MCF 10A (cell line): ENCODE data around the gene PREP. TPM values are rescaled to one million over a fixed set of nuclear protein-coding genes. Genes with fewer than 3 reads are reported as not detected.

Experiments
- BruUV-seq: library from RNA; stranded (reverse); fragments of 400-500 nt; replicated peaks from 2 replicates; lab custom pipeline; 2021; lab: Mats Ljungman, UMichigan
- CTCF ChIA-PET: fragments of 300-600 bp; sonication (Branson Sonifier 250); formaldehyde crosslinking; extraction: SDS; loops from one replicate; lab custom pipeline; 2021; ENCODE audit warnings: antibody characterized with exemption, inconsistent platforms; lab: Yijun Ruan, JAX
- POLR2A ChIA-PET: fragments of 300-600, 350-650 bp; sonication (Branson Sonifier 250); formaldehyde crosslinking; extraction: SDS; loops from one replicate; lab custom pipeline; 2020; ENCODE audit warnings: antibody characterized with exemption, inconsistent platforms; lab: Yijun Ruan, JAX
- DNase-seq: peaks from one replicate; pipeline ENCODE4 v3.0.0-alpha.2; 2018; ENCODE audit not compliant: unreplicated experiment
- H3K27ac Mint-ChIP-seq: one replicate; pipeline ENCODE4 v1.8.0; 2022; ENCODE audit warnings: mild to moderate bottlenecking, low read depth, mixed read lengths; ENCODE audit not compliant: unreplicated experiment
- H3K27me3 Mint-ChIP-seq: one replicate; pipeline ENCODE4 v1.8.0; 2022; ENCODE audit warnings: mixed read lengths; ENCODE audit not compliant: insufficient read depth, unreplicated experiment
- H3K36me3 Mint-ChIP-seq: one replicate; pipeline ENCODE4 v1.8.0; 2022; ENCODE audit warnings: mild to moderate bottlenecking, moderate library complexity, mixed read lengths; ENCODE audit not compliant: insufficient read depth, unreplicated experiment
- H3K4me1 Mint-ChIP-seq: one replicate; pipeline ENCODE4 v1.8.0; 2022; ENCODE audit warnings: mixed read lengths; ENCODE audit not compliant: insufficient read depth, unreplicated experiment
- H3K4me3 Mint-ChIP-seq: one replicate; pipeline ENCODE4 v1.8.0; 2022; ENCODE audit warnings: mild to moderate bottlenecking, moderate library complexity, mixed read lengths; ENCODE audit not compliant: unreplicated experiment
- H3K9me3 Mint-ChIP-seq: one replicate; pipeline ENCODE4 v1.8.0; 2022; ENCODE audit warnings: mixed read lengths; ENCODE audit not compliant: unreplicated experiment
- CTCF ChIP-seq: fragments of 200-600 bp; IDR thresholded peaks from one replicate; pipeline ENCODE4 v1.8.0; 2022; ENCODE audit warnings: antibody characterized with exemption, mild to moderate bottlenecking; ENCODE audit not compliant: unreplicated experiment
- intact Hi-C: fragments of 100-400 bp; cut with micrococcal nuclease; formaldehyde crosslinking; loops from 2 replicates; pipeline ENCODE4 v1.14.1; 2022
- total RNA-seq: library from RNA; stranded (reverse); gene quantifications from 2 replicates; pipeline ENCODE4 v1.2.3, GENCODE V29; 2022

Gene PREP
- total RNA-seq, 1 experiment from 2014 or later: 67.6 TPM

- DNase-seq: no peak
- intact Hi-C loops: loop anchor here (10.0 kb wide), 1 partner anchor 606 kb away; no protein-coding TSS in a partner anchor
- Mint-ChIP-seq H3K4me3 (peak overlapping the region; percentile 82), H3K9me3 (no peaks in the 10 kb centered on the region), H3K27ac (peak overlapping the region; percentile 65), H3K4me1 (peaks cover 41% of the 10 kb centered on the region), H3K27me3 (no peaks in the 10 kb centered on the region), H3K36me3 (peaks cover 23% of the 10 kb centered on the region)
- ChIA-PET POLR2A (interaction anchor here (0.6 to 11.1 kb wide), 9 partner anchors 10 to 312 kb away, joined by 3 to 160 read pairs (median 15); no protein-coding TSS in a partner anchor), CTCF (interaction anchor here (0.6 to 3.9 kb wide), 8 partner anchors 8 to 312 kb away, joined by 3 to 38 read pairs (median 6); no protein-coding TSS in a partner anchor)
- no peak for TF ChIP-seq CTCF
- BruUV-seq: no TSS peak
These were observed 2.4 kb downstream of the PREP start for GRCh38 chr6:105400501-105400900.

GRCh38 chr6:105398859-105399258 is 4.0 kb downstream of the PREP start:
- H3K4me1 Mint-ChIP-seq: peaks cover 37% of the 10 kb centered on the region
- H3K9me3 Mint-ChIP-seq: no peaks in the 10 kb centered on the region
- intact Hi-C loops: no loop called here
- no peak overlapping the region for H3K4me3 Mint-ChIP-seq
- peaks cover 36% of the 10 kb centered on the region for H3K36me3 Mint-ChIP-seq
- no peak for DNase-seq
- H3K27me3 Mint-ChIP-seq: no peaks in the 10 kb centered on the region
- no peak overlapping the region for H3K27ac Mint-ChIP-seq
- TF ChIP-seq CTCF: no peak
- CTCF ChIA-PET: interaction anchor here (1.1 to 2.2 kb wide), 2 partner anchors 35 to 311 kb away, joined by 3 to 10 read pairs; no protein-coding TSS in a partner anchor
- POLR2A ChIA-PET: interaction anchor here (1.9 to 11.1 kb wide), 5 partner anchors 11 to 79 kb away, joined by 5 to 160 read pairs (median 23); no protein-coding TSS in a partner anchor
- BruUV-seq: no TSS peak

GRCh38 chr6:105397987-105398386 is 4.9 kb downstream of the PREP start:
- Mint-ChIP-seq H3K27me3 (no peaks in the 10 kb centered on the region), H3K4me3 (no peak overlapping the region), H3K4me1 (peaks cover 30% of the 10 kb centered on the region), H3K27ac (no peak overlapping the region), H3K9me3 (no peaks in the 10 kb centered on the region), H3K36me3 (peaks cover 39% of the 10 kb centered on the region)
- CTCF ChIA-PET: interaction anchor here (0.7 to 2.2 kb wide), 8 partner anchors 9 to 310 kb away, joined by 3 to 10 read pairs (median 3); no protein-coding TSS in a partner anchor
- DNase-seq: no peak
- BruUV-seq: no TSS peak
- POLR2A ChIA-PET: interaction anchor here (0.6 to 11.1 kb wide), 6 partner anchors 10 to 78 kb away, joined by 3 to 160 read pairs (median 9); no protein-coding TSS in a partner anchor
- TF ChIP-seq CTCF: no peak
- intact Hi-C loops: no loop called here

GRCh38 chr6:105391705-105392104 is 11.2 kb downstream of the PREP start:
- TF ChIP-seq CTCF: no peak
- Mint-ChIP-seq H3K27me3 (no peaks in the 10 kb centered on the region), H3K9me3 (no peaks in the 10 kb centered on the region), H3K4me3 (no peak overlapping the region), H3K27ac (no peak overlapping the region), H3K4me1 (peaks cover 8% of the 10 kb centered on the region), H3K36me3 (peaks cover 44% of the 10 kb centered on the region)
- no TSS peak for BruUV-seq
- ChIA-PET POLR2A (interaction anchor here (0.7 to 2.6 kb wide), 3 partner anchors 11 to 75 kb away, joined by 3 to 12 read pairs (median 4); partner anchors contain the start of gene PREP), CTCF (interaction anchor here (0.6 to 1.8 kb wide), 3 partner anchors 10 to 900 kb away, joined by 3 to 7 read pairs (median 3); no protein-coding TSS in a partner anchor)
- DNase-seq: no peak
- intact Hi-C loops: no loop called here
